Muscle layer of duodenum (tissue), 2 donors: ENCODE measurements around the gene NUP50.
A peak's percentile ranks its signal among the peaks of the same experiment; 100 is the strongest.

Experiments
- H3K27ac ChIP-seq: one replicate; pipeline ENCODE4 v1.7.0; 2013; ENCODE audit warnings: mild to moderate bottlenecking, low read length
- H3K27me3 ChIP-seq: one replicate; pipeline ENCODE4 v1.7.0; 2013; ENCODE audit warnings: low read depth, mild to moderate bottlenecking, control low read depth, low read length
- H3K36me3 ChIP-seq, 2 donors: one replicate each; pipeline ENCODE4 v1.7.0; 2013; ENCODE audit warnings: low read length in 2 of 2, control low read depth in 1 of 2, mild to moderate bottlenecking in 1 of 2; ENCODE audit not compliant: insufficient read depth in 2 of 2, control insufficient read depth in 1 of 2
- H3K4me1 ChIP-seq, 2 donors: one replicate each; pipeline ENCODE4 v1.7.0; 2013; ENCODE audit warnings: low read length in 2 of 2, mild to moderate bottlenecking in 2 of 2, control low read depth in 1 of 2, moderate library complexity in 1 of 2; ENCODE audit not compliant: insufficient read depth in 2 of 2, control insufficient read depth in 1 of 2
- H3K4me3 ChIP-seq, 2 donors: one replicate each; pipeline ENCODE4 v1.7.0; 2013; ENCODE audit warnings: low read length in 2 of 2, low read depth in 1 of 2, mild to moderate bottlenecking in 1 of 2
- H3K9me3 ChIP-seq, 2 donors: one replicate each; pipeline ENCODE4 v1.7.0; 2013; ENCODE audit warnings: low read length in 2 of 2, control low read depth in 1 of 2, mild to moderate bottlenecking in 1 of 2; ENCODE audit not compliant: control insufficient read depth in 1 of 2
- donor health status: healthy.

Gene NUP50, protein sequence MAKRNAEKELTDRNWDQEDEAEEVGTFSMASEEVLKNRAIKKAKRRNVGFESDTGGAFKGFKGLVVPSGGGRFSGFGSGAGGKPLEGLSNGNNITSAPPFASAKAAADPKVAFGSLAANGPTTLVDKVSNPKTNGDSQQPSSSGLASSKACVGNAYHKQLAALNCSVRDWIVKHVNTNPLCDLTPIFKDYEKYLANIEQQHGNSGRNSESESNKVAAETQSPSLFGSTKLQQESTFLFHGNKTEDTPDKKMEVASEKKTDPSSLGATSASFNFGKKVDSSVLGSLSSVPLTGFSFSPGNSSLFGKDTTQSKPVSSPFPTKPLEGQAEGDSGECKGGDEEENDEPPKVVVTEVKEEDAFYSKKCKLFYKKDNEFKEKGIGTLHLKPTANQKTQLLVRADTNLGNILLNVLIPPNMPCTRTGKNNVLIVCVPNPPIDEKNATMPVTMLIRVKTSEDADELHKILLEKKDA

DNA sequence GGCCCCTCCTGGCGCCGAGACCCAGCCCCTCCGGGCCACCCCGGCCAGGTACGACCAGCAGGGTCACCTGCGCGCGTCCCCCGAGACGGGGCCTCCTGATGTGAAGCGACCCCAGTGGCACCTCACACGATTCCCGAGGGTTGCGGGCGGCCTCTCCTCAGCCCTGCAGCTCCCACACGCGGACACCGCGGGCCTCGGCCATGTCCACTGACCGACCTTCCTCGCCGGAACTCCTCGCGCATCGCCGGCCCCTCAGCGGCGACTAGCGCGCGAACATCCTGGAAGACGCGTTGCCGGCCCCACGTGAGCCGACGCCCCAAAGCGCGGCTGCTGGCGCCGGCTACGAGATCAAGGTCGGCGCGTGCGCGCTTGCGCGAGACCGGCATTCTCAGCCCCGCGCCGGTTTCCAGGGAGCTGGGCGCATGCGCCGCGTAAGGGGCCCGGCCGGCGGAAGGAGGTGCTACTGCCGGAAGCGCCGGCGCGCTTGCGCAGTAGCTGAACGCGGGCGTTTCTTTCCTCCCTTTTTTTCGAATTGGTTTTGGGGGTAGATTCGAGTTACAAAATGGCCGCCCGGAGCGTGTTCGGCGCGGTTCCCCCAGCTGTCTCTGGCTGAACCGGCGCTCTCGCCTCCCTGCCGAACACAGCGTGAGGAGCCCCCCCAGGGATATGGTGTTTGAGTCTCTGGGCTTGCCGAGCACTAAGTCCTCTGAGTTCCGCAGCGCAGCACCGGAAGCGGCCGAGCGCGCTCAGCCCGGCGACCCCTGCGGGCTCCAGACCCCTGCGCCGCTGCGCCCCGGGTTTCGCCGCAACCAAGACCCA lies at the start of gene NUP50:
NUP50 (plus strand) TSS at position 475 of the 819 bp plus-strand sequence. CDS start 4,253 bp downstream, outside the sequence.
- Histone ChIP-seq H3K36me3 (peaks cover 5 to 15% of the 10 kb centered on the region in 2 donors), H3K4me1 (peaks cover 3 to 27% of the 10 kb centered on the region in 2 donors), H3K27me3 (no peaks in the 10 kb centered on the region), H3K27ac (peak within 1 kb of the TSS; percentile 77), H3K9me3 (no peaks in the 10 kb centered on the region), H3K4me3 (peak within 1 kb of the TSS; percentile 70 to 90)

DNA sequence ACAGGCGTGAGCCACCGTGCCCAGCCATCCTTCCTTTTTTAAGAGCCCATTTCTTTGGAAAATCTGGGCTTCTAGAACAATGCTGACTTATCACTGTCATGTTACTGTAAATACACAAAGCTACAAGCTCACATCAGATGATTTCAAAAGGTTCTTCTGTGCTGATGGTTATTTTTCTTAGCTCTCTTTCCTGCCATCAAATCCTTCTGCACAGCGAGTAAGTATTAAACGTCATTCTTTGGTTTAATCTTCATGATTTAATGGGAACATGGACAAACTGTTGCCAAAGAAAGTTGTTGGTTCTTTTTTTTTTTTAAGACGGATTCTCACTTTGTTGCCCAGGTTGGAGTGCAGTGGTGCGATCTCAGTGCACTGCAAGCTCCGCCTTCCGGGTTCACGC lies 43.3 kb upstream of the NUP50 start:
- no peaks in the 10 kb centered on the region for H3K36me3 ChIP-seq
- H3K9me3 ChIP-seq: no peaks in the 10 kb centered on the region
- no peaks in the 10 kb centered on the region for H3K4me1 ChIP-seq
- no peak overlapping the region for H3K4me3 ChIP-seq
- H3K27me3 ChIP-seq: no peaks in the 10 kb centered on the region
- H3K27ac ChIP-seq: no peak overlapping the region

DNA sequence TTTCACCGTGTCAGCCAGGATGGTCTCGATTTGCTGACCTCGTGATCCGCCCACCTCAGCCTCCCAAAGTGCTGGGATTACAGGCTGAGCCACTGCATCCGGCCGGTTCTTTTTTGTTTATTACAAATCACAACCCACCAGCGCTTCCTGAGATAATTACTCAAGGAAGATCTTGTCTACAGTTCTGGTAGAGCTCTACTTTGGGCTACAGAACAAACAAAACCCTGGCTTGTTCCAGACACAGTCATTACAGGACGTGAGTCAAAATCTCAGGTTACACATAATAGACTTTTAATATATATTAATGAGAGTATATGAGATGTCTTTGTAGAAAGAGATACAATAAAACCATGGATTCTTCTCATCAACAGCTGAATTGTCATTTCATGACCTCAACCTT lies 42.8 kb upstream of the NUP50 start:
- H3K27ac ChIP-seq: no peak overlapping the region

DNA sequence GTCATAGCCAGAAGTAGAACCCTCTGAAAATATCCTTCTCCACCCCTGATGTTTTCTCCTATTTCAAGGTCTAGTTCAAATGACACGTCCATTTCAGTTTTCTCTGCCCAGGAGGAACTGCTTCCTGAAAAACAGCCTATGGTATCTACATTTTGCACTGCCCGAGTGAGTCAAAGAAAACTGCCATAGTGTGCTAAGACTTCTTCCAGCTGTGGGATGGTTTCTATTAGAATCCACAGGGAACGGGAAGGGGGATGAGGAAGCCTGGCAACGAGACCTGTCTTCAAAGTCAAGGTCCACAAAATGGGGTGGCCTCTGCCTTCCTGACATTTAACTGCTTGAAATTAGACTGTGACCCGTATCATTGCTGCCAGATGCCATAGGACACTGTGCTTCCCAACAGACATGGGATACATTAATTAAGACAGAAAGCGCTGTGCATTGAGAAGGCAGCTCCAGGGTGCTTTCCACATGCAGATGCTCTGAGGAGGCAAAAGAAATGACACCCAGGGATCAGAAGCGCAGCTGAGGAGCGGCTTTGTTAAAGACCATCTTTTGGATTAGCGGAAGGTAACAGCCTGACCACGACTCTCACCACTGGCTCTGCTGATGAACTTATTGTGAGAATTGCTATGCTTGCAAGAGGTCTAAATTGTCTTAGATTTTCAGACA lies 39.4 kb upstream of the NUP50 start:
- Histone ChIP-seq H3K27ac (no peak overlapping the region), H3K4me3 (no peak overlapping the region), H3K9me3 (no peaks in the 10 kb centered on the region), H3K27me3 (no peaks in the 10 kb centered on the region), H3K4me1 (no peaks in the 10 kb centered on the region), H3K36me3 (no peaks in the 10 kb centered on the region)

More for the DNA sequence above, 42.8 kb upstream of the NUP50 start:
- Histone ChIP-seq H3K4me1 (no peaks in the 10 kb centered on the region), H3K36me3 (no peaks in the 10 kb centered on the region), H3K9me3 (no peaks in the 10 kb centered on the region), H3K4me3 (no peak overlapping the region), H3K27me3 (no peaks in the 10 kb centered on the region)

DNA sequence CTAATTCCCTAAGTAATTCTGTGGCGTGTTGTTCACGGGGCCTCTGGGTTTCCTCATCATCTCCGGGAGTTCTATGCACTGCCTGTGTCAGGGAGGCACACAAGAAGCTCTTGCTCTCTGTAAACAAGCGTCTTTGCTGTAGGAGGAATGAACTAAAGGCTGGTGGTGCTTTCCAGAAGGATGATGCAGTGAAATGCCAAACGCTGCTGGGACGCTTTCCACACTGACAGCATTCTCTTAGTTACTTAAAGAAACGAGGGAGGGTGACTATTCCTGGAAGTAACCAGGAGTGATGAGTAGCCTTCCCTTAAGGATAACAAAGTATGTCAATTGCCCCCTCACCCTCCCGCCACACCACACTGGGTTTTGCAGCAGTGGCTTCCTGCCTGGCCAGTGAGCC lies 38.5 kb upstream of the NUP50 start:
- Histone ChIP-seq H3K27me3 (no peaks in the 10 kb centered on the region), H3K27ac (no peak overlapping the region), H3K9me3 (no peaks in the 10 kb centered on the region), H3K4me1 (no peaks in the 10 kb centered on the region), H3K4me3 (no peak overlapping the region), H3K36me3 (no peaks in the 10 kb centered on the region)

DNA sequence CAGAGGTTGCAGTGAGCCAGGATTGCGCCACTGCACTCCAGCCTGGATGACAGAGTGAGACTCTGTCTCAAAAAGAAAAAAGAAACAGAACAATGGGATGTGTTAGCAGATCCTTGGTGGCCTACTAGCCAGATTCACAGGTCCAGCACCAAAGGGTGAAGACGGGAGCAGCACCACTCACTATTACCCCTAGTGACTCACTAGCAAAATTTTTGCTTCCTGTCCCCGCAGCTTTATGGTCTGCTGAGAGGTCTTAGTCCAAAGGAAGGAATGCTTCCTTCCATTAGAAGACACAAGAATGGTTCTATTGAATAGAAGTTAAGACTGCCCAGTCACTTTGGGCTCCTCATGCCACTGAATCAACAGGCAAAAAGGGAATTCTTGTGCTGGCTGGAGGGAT lies 35.9 kb upstream of the NUP50 start:
- H3K36me3 ChIP-seq: no peaks in the 10 kb centered on the region
- no peak overlapping the region for H3K4me3 ChIP-seq
- no peaks in the 10 kb centered on the region for H3K27me3 ChIP-seq
- no peak overlapping the region for H3K27ac ChIP-seq
- no peaks in the 10 kb centered on the region for H3K4me1 ChIP-seq
- no peaks in the 10 kb centered on the region for H3K9me3 ChIP-seq

DNA sequence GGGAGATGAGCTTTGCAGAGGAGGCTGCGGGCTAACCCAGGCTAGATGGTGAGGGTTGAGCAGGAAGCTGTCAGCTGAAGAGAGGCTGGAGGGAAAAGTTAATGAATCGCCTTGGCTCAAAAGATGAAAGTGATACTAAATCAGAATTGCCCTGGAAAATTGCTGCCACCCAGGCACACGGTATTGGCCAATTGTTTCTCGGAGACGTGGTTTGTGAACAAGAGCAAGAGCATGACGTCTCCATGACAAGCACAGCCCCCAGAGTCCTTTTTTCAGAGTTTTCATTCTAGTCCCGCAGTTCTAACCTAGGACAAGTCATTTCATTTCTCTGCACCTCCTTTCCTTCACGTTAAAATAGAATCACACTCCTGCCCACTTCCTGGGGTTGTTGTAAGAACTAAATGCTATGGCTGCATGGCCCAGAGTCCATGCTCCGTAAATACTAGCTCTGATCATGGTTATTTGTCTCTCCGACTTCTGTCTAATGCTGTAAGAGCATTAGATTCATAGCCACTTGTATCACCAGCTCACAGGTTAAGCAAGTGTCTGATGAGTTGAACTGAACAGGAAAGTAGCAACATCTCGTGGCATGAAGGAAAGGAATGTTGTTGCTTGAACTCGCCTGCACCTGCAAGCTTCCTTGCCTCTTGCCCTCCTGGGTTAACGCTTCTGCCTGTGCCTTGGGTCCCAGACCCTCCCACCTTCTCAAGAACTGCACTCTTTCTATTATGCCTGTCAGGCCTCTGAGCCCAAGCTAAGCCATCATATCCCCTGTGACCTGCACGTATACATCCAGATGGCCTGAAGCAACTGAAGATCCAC lies 33.8 kb upstream of the NUP50 start:
- Histone ChIP-seq H3K4me3 (no peak overlapping the region), H3K27ac (peak overlapping the region; percentile 1), H3K9me3 (peaks cover 6 to 12% of the 10 kb centered on the region in 2 donors), H3K27me3 (no peaks in the 10 kb centered on the region), H3K36me3 (peaks cover 11 to 13% of the 10 kb centered on the region in 2 donors), H3K4me1 (no peaks in the 10 kb centered on the region)

- Histone ChIP-seq H3K4me3 (no peak overlapping the region), H3K9me3 (peaks cover 6 to 13% of the 10 kb centered on the region in 2 donors), H3K27me3 (no peaks in the 10 kb centered on the region), H3K27ac (no peak overlapping the region), H3K4me1 (no peaks in the 10 kb centered on the region), H3K36me3 (peaks cover 16 to 21% of the 10 kb centered on the region in 2 donors)
Measured at GRCh38 chr22:45130891-45131290, 32.8 kb upstream of the NUP50 start.

- no peaks in the 10 kb centered on the region for H3K27me3 ChIP-seq
- peaks cover 16 to 21% of the 10 kb centered on the region in 2 donors for H3K36me3 ChIP-seq
- no peak overlapping the region for H3K27ac ChIP-seq
- H3K9me3 ChIP-seq: peaks cover 6 to 13% of the 10 kb centered on the region in 2 donors
- no peak overlapping the region for H3K4me3 ChIP-seq
- no peaks in the 10 kb centered on the region for H3K4me1 ChIP-seq
Measured at GRCh38 chr22:45131749-45132148, 32.0 kb upstream of the NUP50 start.

DNA sequence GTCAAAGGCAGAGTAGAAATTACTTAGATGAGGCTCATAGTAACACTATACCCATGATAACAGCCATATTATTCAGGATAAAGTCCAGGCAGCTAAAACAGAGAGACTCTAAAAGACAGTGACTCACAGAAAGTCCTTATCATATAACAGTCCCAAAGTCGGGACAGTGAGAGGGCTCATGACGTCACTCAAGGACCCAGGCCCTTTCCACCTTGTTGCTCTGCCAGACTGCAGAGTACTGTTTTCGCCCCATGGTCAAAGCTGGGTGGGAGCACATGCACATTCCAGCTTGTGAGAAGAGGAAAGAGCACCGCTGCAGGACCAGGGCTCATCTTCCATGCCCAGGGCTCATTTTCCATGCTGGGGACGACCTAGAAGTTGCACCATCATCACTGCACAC lies 29.4 kb upstream of the NUP50 start:
- no peaks in the 10 kb centered on the region for H3K4me1 ChIP-seq
- H3K27ac ChIP-seq: no peak overlapping the region
- peaks cover 6 to 13% of the 10 kb centered on the region in 2 donors for H3K9me3 ChIP-seq
- peaks cover 16 to 21% of the 10 kb centered on the region in 2 donors for H3K36me3 ChIP-seq
- no peaks in the 10 kb centered on the region for H3K27me3 ChIP-seq
- no peak overlapping the region for H3K4me3 ChIP-seq
